ENCODE measurements around the gene MCM10.
"Not testable (repeated sequence)": the region's sequence is repeated elsewhere in the genome, so short reads cannot be mapped to it uniquely, and the experiment has no call there.

Gene MCM10

DNA sequence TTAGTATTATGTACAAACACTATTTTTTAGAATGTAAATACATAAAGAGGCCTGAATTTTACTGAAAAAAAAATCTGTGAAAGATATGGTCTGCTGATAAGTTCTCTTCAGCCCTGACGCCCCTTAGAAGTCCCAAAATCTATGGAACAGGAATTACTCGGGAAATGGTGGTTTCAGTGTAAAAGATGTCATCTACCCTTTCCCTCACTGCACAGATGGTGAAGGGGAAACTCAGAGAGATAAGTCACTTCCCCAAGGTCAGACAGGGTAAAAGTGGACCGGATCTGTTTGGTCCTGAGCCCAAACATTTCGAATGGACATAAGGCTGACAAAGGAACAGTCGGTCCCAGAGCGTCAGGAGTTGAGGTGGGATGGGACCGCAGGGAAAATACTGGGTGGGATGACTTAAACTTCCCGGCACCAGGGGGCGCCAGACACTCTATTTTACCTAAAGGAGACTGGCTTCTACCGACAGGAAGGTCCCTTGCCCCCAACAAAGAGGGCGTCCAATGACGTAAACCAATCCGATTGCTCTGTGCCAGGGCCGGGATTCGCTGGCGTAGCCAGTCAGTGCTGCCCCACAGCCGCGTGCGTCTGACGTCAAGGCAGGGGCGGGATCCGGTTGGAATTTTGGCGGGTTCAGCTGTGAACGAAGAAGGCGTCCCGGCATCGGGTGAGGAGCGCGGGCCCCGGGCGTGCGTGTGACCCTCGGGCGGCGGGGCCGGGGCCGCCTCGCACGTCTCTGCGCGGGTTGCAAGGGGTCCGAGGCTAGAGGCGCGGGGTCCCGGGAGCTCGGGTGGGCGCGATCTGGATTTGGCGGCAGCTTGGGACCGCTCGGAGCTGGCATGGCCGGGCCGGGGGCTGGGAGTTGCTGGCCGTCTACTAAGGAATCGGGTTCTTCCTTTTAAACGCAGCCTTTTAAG lies at the start of gene MCM10:
Gene MCM10, plus strand, starts transcription at position 625 of the 923 bp plus-strand sequence. CDS start 2,645 bp downstream, outside the sequence.
- DNase-seq (ENCODE audit: low read depth in 2 of 2) = peak; percentile 96 to 97

DNA sequence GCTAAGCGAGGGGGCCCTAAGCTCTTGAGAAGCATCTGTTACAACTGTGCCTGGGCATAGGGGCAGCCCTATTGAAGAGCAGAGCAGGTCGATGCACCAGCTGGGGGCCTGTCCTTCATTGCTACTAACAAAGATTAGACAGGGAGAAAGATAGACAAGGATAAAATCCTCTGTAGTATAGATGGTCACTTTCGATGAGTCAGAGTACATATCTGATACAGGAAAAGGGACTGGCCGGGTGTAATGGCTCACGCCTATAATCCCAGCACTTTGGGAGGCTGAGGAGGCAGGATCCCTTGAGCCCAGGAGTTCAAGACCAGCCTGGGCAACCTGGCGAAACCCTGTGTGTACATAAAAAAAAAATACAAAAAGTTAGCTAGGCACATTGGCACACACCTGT lies 47.8 kb upstream of the MCM10 start:
- no peak for DNase-seq (ENCODE audit: low read depth in 2 of 2)

DNA sequence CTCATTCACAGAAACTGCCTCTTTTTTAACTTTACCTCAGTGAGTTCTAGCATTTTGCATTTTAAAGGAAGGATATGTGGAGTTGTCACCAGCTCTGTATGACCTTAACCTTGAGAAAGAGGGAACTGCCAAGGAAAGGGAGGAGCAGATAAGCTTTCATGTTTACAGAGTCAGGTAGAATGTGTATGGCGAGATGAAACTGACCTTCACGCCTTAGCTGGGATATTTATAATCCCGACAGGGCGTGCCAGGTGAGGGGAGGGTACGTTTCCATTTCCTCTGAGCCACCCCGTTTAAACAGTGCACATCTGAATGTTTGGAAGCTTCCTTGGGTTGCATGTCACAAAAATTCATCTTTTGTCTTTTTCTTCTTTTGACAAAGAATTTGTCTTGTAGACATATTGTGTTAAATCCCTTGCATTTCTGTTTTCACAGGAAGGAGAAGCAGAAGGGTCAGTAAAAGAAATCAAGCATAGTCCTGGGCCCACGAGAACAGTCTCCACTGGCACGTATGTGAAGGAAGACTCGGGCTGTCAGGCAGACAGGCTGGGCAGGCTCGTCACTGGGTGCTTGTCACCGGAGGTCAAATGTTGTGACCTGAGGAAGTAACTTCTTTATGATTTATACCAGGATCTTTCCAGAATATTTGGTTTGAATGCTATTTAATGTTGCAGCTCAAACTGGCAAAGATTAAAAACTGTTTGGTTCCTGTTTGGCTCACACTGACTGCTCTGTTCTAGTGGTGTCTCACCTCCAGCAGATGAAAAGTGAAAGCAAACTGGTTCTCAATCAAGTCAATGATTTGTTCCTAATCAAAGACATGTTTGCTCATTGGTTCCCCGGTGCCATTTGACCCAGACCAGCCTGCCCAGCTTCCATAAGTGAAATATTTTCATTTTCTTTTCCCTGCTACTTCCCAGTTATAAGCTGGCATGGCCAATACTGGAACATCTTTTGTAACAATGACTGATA lies 45.2 kb upstream of the MCM10 start:
- DNase-seq (ENCODE audit: low read depth in 2 of 2) = no peak

DNA sequence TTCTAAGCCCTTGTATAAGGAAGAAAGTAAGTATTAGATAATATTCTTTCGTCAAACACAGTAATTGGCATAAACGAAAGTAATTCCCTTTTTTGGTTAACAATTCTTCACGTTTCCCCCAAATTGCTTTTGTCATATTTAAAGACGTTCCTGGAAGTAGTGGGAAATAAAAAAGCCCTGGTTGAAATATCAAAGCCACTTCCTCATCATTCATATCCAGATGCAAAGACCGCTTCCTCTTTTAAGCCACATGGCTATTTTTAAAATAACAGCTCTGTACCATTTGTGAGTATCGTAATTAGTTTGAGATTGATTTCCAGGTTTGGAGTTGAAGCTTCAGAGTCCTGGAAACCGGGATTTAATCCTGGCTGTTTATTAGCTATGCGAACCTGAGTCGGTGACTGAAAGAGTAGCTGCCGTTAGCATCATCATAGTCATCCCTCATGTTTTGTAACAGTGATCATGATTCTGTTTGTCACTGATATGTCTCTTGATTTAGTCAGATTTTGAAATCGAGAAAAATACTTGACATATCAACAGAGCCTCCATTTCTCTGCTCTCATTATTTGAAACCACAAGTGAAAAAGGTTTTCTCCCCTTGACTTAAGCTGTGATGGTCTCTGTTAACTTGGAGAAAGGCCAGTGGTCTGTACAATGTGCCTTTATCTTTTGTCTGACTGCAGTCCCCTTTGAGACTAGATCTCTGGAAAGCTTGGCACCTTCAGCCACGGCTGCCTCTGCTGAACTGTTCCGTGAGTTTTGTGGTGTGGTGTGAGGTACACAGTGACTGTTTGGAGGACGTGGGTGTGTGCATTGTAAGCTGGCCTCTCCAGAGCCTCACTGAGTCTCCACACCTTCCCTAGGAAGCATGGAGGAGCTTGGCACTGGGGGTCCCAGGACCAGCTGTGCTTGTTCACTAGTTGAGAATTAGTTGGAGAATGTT lies 43.2 kb upstream of the MCM10 start:
- no peak for DNase-seq (ENCODE audit: low read depth in 2 of 2)

DNA sequence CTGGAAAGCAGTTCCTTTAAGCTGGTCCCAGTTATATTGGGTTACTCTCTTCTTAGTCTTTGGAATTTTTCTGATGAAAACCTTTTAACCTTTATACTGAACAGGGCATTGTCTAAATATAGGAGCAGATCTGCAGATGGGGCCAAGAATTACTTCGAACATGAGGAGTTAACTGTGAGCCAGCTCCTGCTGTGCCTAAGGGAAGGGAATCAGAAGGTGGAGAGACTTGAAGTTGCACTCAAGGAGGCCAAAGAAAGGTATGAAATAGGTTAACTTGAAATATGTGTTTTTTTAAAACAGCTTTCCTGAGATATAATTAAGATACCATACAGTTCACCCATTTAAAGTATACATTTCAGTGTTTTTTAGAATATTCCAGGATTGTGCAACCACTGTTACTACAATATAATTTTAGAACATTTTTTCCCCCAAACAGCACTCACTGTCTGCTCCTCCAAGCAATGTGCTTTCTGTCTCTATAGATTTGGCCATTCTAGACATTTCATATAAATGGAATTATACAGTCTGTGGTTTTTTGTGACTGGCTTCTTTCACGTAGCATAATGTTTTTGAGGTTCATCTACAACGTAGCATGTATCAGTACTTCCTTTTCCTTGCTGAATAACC lies 42.5 kb upstream of the MCM10 start:
- DNase-seq (ENCODE audit: low read depth in 2 of 2) = no peak

DNA sequence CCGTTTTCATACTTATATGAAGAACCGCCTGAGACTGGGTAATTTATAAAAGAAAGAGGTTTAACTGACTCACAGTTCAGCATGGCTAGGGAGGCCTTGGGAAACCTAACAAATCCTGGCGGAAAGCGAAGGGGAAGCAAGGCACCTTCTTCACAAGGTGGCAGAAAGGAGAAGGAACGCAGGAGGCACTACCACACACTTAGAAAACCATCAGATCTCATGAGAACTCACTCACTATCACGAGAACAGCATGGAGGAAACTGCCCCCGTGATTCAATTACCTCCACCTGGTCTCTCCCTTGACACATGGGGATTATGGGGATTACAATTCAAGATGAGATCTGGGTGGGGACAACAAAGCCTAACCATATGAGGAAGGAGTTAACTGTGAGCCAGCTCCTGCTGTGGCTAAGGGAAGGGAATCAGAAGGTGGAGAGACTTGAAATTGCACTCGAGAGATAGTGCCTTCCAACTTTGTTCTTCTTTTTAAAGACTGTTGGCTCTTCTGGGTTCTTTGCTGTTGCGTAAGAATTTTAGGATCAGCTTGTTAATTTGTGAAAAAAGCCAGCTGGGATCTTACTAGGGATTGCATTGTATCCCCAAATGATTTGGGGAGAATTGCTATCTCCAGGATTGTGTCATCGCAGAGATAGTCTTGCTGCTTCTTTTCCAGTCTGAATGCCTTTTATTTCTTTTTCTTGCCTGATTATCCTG lies 40.4 kb upstream of the MCM10 start:
- no peak for DNase-seq (ENCODE audit: low read depth in 2 of 2)

DNA sequence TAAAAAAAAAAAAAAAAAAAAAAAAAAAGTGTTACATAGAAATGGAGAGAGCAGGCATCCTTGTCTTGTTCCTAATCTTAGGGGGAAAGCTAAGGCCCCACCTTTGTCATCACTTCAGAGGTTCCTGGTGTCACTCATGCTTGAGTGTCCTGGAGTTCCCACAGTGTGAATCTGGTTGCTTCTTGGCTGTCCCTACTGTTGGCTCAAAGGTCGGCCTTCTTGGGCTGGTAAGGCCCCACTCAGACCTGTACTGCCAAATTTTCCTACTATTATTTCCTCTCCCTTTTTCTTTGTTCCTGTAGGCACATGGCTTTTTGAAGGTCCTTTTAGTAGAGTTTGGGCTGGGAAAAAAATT lies 39.9 kb upstream of the MCM10 start:
- DNase-seq (ENCODE audit: low read depth in 2 of 2) = no peak

DNA sequence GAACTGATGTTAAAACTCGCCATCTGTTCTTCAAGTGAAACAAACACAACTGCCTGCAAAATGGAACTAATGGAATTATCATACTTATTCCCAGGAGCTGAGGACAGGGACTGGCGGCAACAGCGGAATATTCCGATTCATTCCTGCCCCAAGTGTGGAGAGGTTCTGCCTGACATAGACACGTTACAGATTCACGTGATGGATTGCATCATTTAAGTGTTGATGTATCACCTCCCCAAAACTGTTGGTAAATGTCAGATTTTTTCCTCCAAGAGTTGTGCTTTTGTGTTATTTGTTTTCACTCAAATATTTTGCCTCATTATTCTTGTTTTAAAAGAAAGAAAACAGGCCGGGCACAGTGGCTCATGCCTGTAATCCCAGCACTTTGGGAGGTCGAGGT lies 24.7 kb upstream of the MCM10 start:
- DNase-seq (ENCODE audit: low read depth in 2 of 2) = no peak

DNA sequence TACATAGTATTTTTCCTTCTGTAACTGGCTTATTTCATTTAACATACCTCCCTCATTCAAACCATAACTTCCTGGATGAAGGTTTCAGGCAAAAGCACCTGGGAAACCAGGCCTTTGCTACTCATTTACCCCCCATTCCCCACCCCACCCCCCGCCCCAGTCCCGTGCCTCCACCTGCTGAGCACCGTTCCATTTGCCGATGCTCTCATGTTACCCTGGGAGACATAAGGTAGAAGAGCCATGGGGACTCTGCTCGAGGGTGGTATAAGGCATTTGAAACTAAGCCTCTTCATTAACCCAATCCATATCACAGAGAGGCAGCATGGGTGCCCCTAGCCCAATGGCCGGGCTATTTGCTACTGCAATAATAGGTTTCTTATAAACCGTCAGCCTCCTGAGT lies 22.2 kb upstream of the MCM10 start:
- no peak for DNase-seq (ENCODE audit: low read depth in 2 of 2)

DNA sequence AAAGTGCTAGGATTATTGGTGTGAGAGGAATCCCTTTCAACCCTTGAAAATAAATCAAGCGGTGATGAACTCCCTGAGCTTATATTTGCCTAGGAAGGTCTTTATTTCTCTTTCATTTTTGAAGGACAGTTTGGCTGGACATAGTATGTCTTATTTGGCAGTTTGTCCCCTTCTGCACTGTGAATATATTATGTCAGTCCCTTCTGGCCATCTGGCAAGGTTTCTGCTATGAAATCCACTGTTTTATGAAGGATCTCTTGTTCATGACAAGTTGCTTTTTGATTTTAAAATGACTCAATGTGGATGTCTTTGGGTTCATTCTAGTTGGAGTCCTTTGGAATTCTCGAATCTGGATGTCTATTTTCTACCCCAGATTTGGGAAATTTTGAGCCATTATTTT lies 21.7 kb upstream of the MCM10 start:
- no peak for DNase-seq (ENCODE audit: low read depth in 2 of 2)

DNA sequence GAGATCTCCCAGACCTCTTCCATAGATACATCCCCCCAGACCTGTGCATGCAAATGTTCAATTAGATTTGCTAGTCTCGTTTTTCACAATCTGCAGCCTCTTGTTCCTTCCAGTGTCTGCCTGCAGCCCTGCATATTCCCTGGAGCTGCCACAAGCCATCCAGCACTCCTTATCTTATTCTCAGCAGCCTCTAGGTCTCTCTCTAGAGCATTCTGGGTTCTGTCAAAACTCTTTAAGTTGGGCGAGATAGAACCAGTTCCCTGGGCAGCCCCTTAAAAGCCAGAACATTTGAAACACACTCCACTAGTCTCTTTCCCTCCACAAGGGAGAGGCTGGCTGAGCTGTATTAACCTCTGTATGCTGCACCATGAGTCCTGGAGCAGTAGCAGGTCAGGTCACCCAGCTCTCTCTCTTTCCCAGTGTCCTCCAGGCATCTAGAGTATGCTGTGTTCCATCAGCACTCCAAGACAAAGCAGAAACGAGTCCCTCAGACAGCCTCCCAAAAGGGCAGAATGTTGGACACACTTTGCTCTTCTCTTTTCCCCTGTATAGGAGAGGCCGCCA lies 20.6 kb upstream of the MCM10 start:
- no peak for DNase-seq (ENCODE audit: low read depth in 2 of 2)

DNA sequence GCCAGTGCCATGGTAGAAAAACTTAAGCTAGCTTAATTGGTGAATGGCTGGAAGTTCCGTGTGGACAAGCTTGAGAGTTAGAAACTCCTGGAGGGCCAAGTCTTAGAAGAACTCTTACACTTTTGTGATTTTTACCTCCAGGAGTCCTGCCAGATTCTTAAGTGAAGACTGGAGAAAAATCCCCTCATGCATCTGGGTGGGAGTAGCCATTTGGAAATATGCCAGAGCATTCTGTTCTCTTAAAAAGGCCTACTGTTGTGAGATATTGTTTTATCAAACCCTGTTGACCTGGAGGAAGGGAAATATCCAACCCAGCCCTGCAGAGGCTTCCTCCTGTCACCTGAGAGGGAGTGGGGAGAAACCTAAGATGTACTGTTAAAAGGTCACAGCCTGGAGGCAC lies 17.6 kb upstream of the MCM10 start:
- DNase-seq (ENCODE audit: low read depth in 2 of 2) = no peak

DNA sequence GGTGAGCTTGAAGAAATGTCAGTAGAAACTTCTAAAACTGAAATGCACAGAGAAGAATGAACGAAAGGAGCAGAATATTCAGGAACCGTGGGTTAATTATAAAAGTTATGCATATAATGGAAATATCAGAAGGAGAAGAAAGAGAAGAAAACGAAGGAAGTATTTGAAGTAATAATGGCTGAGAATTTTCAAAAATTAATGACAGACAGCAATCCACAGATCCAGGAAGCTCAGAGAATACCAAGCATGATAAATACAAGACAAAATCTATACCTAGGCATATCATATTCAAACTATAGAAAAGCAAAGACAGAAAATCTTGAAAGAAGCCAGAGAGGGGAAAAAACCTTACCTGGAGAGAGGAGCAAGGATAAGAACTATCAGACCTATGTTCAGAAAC lies 16.5 kb upstream of the MCM10 start:
- no peak for DNase-seq (ENCODE audit: low read depth in 2 of 2)

DNA sequence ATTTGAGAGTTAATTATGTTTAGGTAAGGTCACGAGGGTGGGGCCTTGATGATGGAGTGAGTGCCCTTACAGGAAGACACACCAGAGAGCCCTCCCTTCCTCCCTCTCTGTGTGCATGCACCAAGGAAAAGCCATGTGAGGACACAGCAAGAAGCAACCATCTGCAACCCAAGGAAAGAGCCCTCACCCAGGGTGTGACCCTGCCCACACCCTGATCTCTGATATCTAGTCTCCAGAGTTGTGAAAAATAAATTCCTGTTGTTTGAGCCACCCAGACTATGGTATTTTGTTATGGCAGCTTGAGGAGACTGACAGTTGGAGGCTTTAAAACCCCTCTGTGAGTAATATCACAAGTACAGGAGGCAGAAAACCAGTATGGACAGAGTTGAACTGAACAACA lies 15.0 kb upstream of the MCM10 start:
- DNase-seq (ENCODE audit: low read depth in 2 of 2) = no peak

DNA sequence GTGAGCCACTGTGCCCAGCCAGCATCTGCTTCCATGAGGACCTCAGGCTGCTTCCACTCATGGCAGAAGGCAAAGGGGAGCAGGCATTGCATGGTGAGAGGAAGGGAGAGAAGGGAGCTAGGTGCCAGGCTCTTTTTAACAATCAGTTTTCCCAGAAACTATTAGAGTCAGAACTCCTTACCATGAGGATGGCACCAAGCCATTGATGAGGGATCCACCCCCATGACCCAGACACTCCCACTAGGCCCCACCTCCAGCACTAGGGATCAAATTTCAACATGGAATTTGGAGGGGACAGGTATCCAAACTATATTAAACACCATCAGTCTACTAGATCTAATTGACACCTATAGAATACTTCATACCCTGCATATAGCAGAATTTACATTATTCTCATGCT lies 14.2 kb upstream of the MCM10 start:
- no peak for DNase-seq (ENCODE audit: low read depth in 2 of 2)

DNA sequence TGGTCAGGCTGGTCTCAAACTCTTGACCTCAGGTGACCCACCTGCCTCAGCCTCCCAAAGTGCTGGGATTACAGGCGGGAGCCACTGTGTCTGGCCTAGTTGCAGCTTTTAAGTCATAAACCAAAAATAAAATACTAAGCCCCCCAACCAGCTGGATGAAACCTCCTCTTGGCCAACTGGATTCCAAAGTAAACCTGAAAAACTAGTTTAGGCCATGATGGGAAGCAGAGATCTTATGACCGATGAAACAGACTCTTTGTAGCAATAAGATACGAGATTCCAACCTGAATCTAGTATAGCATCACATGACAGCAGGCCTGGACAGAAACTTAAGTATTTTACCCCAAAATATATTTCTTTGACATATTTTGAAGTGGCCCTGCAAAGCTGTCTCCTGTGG lies 9.1 kb upstream of the MCM10 start:
- no peak for DNase-seq (ENCODE audit: low read depth in 2 of 2)

DNA sequence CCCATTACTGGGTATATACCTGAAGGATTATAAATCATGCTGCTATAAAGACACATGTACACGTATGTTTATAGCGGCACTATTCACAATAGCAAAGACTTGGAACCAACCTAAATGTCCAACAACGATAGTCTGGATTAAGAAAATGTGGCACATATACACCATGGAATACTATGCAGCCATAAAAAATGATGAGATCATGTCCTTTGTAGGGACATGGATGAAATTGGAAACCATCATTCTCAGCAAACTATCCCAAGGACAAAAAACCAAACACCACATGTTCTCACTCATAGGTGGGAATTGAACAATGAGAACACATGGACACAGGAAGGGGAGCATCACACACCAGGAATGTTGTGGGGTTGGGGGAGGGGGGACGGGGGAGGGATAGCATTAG lies 5.5 kb upstream of the MCM10 start:
- not testable (repeated sequence) for DNase-seq (ENCODE audit: low read depth in 2 of 2)

DNA sequence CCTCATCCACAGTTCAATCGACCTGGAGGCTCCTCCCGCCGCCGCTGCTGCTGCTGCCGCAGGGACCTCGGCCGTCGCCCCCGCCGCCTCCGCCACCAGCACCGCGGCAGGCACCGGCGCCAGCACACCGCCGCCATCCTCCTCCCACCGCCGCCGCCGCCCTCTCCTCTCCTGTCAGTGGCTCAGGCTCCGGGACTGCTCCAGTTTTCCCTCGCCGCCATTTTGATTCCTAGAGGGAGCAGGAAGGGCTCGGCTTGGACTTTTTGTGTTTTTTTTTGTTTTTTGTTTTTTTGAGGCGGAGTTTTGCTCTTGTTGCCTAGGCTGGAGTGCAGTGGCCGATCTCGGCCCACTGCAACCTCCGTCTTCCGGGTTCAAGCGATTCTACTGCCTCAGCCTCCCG lies 3.0 kb upstream of the MCM10 start:
- DNase-seq (ENCODE audit: low read depth in 2 of 2) = peak in 1 of 2 donors; percentile 9

DNA sequence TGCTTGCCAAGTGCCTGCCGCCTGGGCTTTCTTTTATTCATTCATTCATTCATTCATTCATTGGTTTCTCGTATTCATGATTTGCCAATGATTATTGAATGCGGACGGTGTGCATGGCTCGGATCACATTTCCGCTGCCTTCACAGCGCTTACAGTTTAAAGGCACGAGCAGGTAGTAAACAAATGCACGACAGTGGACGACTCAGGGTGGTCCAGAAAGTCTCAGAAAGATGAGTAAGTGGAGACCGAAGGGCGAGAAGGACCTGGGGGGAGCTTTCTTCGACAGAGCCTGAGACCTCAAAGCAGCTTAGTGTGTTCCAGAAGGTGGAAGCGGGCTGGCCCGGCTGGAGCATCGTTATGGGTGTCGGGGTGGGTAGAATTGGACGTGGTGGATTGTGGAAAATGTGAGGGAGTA lies 506 bp downstream of the MCM10 start:
- DNase-seq (ENCODE audit: low read depth in 2 of 2) = no peak

DNA sequence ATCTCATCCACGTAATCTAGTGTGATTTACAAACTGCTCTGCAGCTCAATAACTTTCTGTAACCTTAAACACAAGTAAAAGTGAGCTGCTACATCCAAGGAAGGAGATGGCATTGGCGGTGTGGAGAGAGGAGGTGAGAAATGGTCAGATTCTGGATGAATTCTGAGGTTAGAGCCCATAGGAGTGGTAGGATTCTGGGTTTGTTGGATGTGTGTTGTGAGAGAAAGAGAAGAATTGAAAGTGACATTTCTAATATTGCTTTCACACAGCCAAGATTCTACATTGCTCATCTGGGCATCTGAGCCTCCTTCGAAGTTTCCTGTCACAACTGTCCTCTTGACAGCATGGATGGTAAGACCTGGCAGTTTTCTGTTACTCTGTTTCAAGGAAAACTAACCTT lies 2.5 kb downstream of the MCM10 start:
- DNase-seq (ENCODE audit: low read depth in 2 of 2) = no peak

Measured in stimulated activated CD4-positive, alpha-beta T cell treated with anti-CD3 and anti-CD28 coated beads, Interleukin-15, amount 100 ng/mL, for 48 hours (primary cell).